ENCODE data around the gene SMARCA4.
A peak's percentile ranks its signal among the peaks of the same experiment; 100 is the strongest.

SMARCA4 gene

GRCh38 chr19:10960314-10961072 is at the start of gene SMARCA4:
SMARCA4 (plus strand) TSS chr19:10961030; CDS start chr19:10984152, 23,122 bp downstream.
- DNase-seq (ENCODE audit: low read depth in 2 of 2, low spot score in 1 of 2) = peak; percentile 96 to 97

GRCh38 chr19:10911579-10912363 is 49.1 kb upstream of the SMARCA4 start:
- DNase-seq (ENCODE audit: low read depth in 2 of 2, low spot score in 1 of 2) = no peak

- no peak for DNase-seq (ENCODE audit: low read depth in 2 of 2, low spot score in 1 of 2)
Observed at GRCh38 chr19:10912619-10913018, 48.2 kb upstream of the SMARCA4 start.

GRCh38 chr19:10913716-10914340 is 47.0 kb upstream of the SMARCA4 start:
- no peak for DNase-seq (ENCODE audit: low read depth in 2 of 2, low spot score in 1 of 2)

- no peak for DNase-seq (ENCODE audit: low read depth in 2 of 2, low spot score in 1 of 2)
Observed at GRCh38 chr19:10915130-10916091, 45.4 kb upstream of the SMARCA4 start.

GRCh38 chr19:10916602-10917001 is 44.2 kb upstream of the SMARCA4 start:
- DNase-seq (ENCODE audit: low read depth in 2 of 2, low spot score in 1 of 2) = no peak

- DNase-seq (ENCODE audit: low read depth in 2 of 2, low spot score in 1 of 2) = no peak
Observed at GRCh38 chr19:10918359-10918758, 42.5 kb upstream of the SMARCA4 start.

GRCh38 chr19:10919352-10920287 is 41.2 kb upstream of the SMARCA4 start:
- no peak for DNase-seq (ENCODE audit: low read depth in 2 of 2, low spot score in 1 of 2)

- DNase-seq (ENCODE audit: low read depth in 2 of 2, low spot score in 1 of 2) = no peak
Observed at GRCh38 chr19:10920288-10920655, 40.6 kb upstream of the SMARCA4 start.

- no peak for DNase-seq (ENCODE audit: low read depth in 2 of 2, low spot score in 1 of 2)
Observed at GRCh38 chr19:10920781-10921180, 40.0 kb upstream of the SMARCA4 start.

- no peak for DNase-seq (ENCODE audit: low read depth in 2 of 2, low spot score in 1 of 2)
Observed at GRCh38 chr19:10921199-10921909, 39.5 kb upstream of the SMARCA4 start.

GRCh38 chr19:10921910-10922637 is 38.8 kb upstream of the SMARCA4 start:
- no peak for DNase-seq (ENCODE audit: low read depth in 2 of 2, low spot score in 1 of 2)

GRCh38 chr19:10922638-10923014 is 38.2 kb upstream of the SMARCA4 start:
- DNase-seq (ENCODE audit: low read depth in 2 of 2, low spot score in 1 of 2) = no peak

- no peak for DNase-seq (ENCODE audit: low read depth in 2 of 2, low spot score in 1 of 2)
Observed at GRCh38 chr19:10923260-10924112, 37.3 kb upstream of the SMARCA4 start.

- no peak for DNase-seq (ENCODE audit: low read depth in 2 of 2, low spot score in 1 of 2)
Observed at GRCh38 chr19:10924597-10924996, 36.2 kb upstream of the SMARCA4 start.

- DNase-seq (ENCODE audit: low read depth in 2 of 2, low spot score in 1 of 2) = no peak
Observed at GRCh38 chr19:10927730-10928562, 32.9 kb upstream of the SMARCA4 start.
